Measurements from ENCODE around the gene GPR89B.
"Not testable (repeated sequence)": the region's sequence is repeated elsewhere in the genome, so short reads cannot be mapped to it uniquely, and the experiment has no call there.

Gene GPR89B

DNA sequence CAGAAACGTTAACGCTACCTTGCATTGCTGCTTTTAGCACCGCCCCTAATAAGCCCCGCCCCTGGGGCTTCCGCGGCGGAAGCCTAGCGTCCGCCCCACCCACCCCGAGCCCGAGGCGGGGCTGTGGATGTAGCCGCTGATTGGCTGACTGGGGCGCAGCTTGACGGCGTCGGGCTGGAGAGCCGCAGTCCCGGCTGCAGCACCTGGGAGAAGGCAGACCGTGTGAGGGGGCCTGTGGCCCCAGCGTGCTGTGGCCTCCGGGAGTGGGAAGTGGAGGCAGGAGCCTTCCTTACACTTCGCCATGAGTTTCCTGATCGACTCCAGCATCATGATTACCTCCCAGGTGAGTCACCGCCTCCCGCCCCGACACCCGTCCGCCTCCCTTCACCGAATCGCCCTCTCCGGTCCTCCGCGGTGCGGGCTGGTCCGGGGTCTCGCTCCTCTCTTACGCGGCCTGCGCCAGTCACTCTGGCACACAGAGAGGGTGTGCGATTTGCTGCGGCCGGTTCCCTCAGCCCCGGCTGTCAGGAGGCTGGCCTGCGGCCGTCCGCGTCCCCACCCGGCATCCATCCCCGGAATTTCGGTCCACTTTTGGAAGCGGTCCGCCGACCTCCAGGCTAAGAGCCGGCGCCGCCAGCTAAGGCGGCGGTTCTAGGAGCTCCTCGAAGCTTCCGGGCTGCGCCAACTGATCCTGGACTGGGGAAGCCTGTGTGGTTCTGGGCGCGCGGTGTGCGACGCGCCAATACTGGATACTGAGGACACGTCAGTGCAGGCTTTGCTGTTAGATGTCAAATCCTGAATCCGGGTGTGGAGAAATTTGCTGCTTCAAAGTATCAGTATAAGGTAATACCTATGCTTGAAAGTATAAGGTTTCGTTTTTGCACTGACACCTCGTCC lies at the start of gene GPR89B:
TSS of gene GPR89B (plus strand) at position 185 of the 897 bp plus-strand sequence. CDS start at position 302, 117 bp downstream.
- peak; percentile 90 for DNase-seq (ENCODE audit: low read depth)

DNA sequence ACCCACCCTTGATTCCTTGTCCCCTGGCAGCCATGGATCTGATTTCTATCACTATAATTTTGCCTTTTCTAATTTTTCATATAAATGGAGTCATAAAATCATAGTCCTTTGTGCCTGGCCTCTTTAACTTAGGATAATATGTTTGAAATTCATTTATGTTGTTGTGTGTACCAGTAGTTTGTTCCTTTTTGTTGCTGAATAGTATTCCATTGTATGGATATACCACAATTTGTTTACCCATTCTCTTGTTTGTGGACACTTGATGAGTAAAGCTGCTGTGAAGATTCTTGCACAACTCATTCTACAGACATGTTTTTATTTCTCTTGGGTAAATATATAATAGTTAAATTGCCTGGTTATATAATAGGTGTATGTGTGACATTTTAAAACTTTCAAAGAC lies 48.3 kb upstream of the GPR89B start:
- no peak for DNase-seq (ENCODE audit: low read depth)

DNA sequence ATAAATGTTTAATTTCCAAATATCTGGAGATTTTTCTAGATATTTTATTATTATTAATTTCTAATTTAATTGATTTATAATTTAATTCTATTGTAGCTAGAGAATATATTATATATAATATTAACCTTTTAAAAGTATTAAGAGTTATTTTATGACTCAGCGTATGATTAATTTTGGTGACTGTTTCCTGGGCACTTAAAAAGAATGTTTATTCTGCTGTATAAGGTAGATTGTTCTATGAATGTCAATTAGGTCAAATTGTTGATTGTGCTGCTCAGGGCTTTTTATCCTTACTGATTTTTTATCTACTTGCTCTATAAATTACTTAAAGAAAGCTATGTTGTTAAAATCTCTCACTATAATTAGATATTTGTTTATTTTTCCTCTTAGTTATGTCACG lies 45.7 kb upstream of the GPR89B start:
- peak; percentile 9 for DNase-seq (ENCODE audit: low read depth)

- DNase-seq (ENCODE audit: low read depth) = peak; percentile 82
Observed at GRCh38 chr1:147890177-147890790, 37.9 kb upstream of the GPR89B start.

- DNase-seq (ENCODE audit: low read depth) = no peak
Observed at GRCh38 chr1:147891088-147891487, 37.1 kb upstream of the GPR89B start.

DNA sequence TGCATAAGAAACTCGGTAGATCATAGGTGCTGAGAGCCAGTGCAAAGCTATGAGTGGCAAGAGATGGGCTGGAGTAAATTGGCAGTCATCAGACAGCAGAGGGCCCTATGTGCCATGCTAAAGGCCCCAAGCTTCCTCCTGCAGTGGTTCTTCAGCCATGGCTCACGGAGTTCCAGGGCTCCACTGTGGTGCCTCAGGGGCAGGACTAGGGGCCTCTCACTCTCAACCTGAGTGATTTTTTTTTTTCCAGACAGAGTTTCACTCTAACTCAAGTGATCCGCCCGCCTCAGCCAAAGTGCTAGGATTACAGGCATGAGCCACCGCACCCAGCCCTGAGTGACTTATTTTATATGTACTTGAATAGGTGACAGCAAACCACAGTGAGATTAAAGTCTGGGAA lies 36.0 kb upstream of the GPR89B start:
- DNase-seq (ENCODE audit: low read depth) = peak; percentile 25

- DNase-seq (ENCODE audit: low read depth) = peak; percentile 68
Observed at GRCh38 chr1:147892731-147893214, 35.4 kb upstream of the GPR89B start.

DNA sequence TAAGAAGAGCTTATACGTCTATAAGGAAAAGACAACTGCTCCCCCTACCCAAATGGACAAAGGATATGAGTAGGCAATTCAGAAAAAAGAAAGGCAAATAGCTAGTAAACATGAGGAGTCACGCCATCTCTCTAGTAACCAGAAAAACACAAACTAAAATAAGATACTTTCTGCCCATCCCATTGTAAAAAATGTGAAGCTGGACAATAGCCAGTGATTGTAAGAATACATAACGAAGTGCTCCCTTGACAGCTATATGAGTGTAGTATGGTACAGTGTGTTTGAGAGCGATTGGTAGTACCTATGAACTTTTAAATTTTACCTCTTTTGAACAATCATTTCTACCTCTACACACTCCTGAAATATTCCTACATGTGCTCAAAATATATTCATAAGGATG lies 33.1 kb upstream of the GPR89B start:
- no peak for DNase-seq (ENCODE audit: low read depth)

DNA sequence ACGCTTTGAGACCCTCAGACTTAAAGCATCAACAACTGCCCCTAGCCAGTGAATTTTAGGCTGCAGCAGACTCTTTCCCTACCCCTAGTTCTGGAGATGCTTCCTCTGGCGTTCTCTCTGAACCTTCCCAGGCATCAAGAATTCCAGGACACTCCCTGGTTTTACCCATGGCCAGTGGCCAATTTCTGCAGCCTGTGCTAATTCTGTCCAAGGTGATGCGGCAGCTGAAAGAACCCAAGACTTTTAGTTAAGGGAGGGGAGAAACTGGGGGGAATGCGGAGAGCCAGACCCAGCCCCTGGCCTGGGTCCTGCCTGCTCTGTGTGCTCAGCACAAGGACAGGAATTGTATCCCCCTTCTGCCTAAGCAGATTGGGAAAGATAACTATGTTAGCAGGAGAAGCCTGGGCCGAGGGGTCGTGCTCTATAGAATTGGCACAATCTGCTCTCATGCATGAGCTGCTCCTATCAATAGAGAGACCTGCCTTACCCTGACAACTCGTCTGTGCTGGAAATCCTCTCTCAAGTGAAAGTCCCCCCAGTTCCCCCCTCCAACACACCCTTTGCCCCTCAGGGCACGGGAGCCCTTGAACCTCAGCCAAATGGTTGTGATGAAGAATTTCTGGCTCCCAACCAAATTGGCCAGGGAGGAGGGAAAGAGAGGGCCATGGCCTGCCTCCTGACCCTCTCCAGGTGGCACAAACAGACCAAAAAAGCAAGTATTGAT lies 31.0 kb upstream of the GPR89B start:
- no peak for DNase-seq (ENCODE audit: low read depth)

- DNase-seq (ENCODE audit: low read depth) = no peak
Observed at GRCh38 chr1:147897789-147898188, 30.4 kb upstream of the GPR89B start.

DNA sequence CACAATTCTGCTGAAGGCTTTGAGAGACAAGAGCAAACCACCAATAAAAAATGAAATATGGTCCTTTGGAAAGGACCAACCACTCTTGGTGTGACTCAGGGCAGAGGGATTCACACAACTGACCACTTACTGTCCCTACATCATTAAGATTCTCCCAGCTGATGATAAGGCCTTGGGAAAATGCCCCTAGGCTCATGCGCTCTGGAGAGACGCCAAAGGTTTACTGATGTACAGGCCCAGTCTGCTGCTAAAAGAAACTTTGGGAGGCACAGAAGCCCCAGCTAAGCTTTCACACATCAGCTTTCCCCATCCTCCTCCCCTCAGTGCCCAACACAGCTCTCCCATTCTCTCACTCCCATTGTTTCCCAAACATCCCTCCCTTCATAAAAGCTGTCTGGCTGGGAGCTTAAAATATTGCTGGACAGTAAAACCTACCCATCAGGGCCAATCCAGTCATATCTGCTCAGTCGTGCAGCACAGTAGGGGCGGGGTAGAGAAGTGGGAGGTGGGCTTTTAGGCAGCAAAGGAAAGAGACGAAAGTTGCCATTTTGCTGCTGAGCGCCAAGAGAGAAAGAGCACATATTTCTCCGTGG lies 25.9 kb upstream of the GPR89B start, which contains the start of gene GJA8:
TSS of gene GJA8 (plus strand) at position 543 of the 593 bp plus-strand sequence. CDS start 5,161 bp downstream, outside the sequence.
- peak; percentile 4 for DNase-seq (ENCODE audit: low read depth)

- no peak for DNase-seq (ENCODE audit: low read depth)
Observed at GRCh38 chr1:147904726-147905125, 23.5 kb upstream of the GPR89B start.

DNA sequence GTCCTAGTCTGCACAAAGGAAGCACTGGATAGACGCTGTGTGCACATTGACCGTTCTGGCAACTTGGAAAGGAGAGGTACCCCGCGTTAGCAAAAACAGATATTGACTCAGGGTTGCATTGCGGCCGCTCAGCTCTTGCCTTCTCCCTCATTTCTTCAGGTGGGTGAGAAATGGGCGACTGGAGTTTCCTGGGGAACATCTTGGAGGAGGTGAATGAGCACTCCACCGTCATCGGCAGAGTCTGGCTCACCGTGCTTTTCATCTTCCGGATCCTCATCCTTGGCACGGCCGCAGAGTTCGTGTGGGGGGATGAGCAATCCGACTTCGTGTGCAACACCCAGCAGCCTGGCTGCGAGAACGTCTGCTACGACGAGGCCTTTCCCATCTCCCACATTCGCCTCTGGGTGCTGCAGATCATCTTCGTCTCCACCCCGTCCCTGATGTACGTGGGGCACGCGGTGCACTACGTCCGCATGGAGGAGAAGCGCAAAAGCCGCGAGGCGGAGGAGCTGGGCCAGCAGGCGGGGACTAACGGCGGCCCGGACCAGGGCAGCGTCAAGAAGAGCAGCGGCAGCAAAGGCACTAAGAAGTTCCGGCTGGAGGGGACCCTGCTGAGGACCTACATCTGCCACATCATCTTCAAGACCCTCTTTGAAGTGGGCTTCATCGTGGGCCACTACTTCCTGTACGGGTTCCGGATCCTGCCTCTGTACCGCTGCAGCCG lies 20.3 kb upstream of the GPR89B start:
- DNase-seq (ENCODE audit: low read depth) = no peak

DNA sequence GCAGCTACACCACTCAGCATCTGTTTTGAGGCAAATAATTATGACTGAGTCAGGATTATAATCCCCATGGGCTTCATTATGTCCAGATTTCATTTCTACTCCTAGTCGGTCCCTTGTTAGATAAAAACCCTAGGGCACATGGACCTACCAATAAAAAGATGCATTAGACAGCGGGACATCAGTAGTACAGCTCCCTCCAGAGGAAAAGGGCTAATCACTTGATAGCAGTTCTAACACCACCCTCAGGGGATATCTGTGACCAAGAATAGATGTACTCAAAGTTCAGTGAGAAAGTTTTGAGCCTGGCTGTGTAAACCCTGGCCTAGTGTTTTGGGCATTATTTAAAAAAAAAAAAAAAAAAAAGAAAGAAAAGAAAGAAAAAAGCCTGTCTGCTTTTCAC lies 15.7 kb upstream of the GPR89B start:
- DNase-seq (ENCODE audit: low read depth) = no peak

DNA sequence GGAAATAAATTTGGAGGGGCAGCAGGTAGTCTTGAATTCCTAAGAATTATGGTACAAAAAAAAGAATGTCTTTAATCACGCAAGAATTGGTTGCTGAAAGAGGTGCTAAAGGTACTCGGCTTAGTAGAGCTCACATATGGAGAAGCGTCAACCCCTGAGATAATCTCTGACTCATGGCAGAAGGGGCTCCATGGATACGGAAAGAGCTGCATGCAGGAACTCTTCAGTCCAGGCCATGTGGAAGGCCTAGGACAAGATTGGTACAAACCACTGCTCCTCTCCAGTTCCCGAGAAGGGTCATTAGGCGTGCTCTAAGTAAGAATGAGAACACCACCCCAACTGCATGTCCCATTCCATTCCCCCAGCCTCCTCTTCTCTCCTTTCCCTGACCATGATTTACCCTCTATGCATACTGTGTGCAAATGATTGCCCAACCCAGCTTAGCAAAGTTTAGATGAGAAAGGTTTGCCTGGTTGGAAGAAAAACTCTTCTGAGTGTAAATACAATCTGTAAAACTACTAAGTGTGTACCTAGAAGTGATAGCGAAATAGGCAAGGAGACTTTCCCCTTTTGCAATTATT lies 14.8 kb upstream of the GPR89B start:
- DNase-seq (ENCODE audit: low read depth) = no peak

DNA sequence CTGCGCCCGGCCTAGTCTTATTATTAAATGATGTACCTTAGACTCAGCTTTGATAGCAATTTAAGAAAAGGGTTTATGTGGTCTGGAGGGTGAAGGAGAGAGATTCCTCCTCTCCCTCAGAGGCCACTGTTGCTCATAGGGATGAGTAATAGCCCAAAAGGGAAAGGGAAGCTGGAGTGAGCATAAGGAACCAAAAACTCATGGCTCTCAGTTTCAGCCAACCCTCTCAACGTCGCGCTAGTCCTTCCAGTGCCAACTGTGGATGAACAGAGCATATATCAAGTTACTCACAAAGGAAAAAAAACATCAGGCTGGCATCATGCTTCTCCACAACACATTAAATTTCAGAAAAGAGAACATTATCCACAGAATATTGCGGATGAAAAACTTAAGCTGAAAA lies 8.3 kb upstream of the GPR89B start:
- DNase-seq (ENCODE audit: low read depth) = peak; percentile 15

DNA sequence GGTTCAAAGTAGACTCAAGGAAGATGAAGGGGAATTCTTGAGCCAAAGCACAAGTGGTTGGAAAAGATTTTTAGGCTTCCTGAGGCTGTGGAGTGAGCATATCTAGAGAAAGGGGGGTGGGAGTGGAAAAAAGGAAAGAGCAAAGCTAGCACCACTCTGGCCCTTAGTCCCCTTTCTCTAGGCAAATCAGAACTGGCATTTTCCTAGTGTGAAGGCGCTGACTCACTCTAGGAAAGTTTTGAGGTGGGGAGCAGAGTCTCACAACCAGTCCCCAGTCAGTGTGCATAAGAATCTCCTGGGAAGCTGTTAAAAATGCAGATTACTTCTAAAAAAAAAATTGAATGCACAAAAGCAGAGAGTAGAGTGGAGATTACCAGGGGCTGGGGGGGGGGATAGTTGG lies 3.4 kb upstream of the GPR89B start:
- no peak for DNase-seq (ENCODE audit: low read depth)

GRCh38 chr1:147927215-147927614 lies 1.0 kb upstream of the GPR89B start:
- DNase-seq (ENCODE audit: low read depth) = not testable (repeated sequence)

DNA sequence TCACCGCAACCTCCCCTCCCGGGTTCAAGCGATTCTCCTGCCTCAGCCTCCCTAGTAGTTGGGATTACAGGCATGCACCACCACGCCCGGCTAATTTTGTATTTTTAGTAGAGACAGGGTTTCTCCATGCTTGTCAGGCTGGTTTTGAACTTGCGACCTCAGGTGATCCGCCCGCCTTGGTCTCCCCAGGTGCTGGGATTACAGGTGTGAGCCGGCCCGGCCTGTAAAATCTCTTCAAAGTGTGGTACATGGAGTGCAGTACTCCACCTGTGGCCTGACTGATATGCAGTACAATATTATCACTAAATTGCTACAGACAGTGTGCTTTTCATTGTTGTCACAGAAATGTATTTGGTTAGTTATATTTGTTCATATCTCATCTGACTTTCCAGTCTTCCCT lies 531 bp upstream of the GPR89B start:
- not testable (repeated sequence) for DNase-seq (ENCODE audit: low read depth)

GRCh38 chr1:147931137-147931536 lies 2.9 kb downstream of the GPR89B start:
- DNase-seq (ENCODE audit: low read depth) = not testable (repeated sequence)

DNA sequence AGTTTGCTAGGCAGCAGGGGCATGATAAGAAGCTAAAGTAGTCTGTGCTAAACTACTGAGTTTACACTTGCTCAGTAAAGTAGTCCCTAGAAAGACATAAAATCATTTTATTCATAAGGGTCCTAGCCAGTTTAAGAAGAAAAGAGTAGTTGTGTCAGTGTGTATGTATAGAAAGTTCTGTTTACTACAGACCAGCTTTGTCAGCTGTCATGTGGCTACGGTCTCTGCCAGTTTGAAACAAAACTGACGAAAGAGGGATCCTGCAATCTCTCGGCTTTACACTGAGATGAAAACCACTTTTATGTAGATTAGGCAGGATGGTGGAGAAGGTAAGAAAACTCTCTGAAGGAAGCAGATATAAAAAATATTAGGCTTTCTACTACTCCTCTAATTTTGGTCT lies 7.1 kb downstream of the GPR89B start:
- DNase-seq (ENCODE audit: low read depth) = not testable (repeated sequence)

All from ELR (cell line).